CD4-positive, alpha-beta T cell treated with Interleukin-15 for 1 hour (primary cell): ENCODE results near the gene CACNG3.
"Not testable (repeated sequence)": the region's sequence is repeated elsewhere in the genome, so short reads cannot be mapped to it uniquely, and the experiment has no call there.

ENCODE experiments used
- DNase-seq: peaks from one replicate; pipeline ENCODE4 v3.0.0-alpha.2; 2020

Gene CACNG3

DNA sequence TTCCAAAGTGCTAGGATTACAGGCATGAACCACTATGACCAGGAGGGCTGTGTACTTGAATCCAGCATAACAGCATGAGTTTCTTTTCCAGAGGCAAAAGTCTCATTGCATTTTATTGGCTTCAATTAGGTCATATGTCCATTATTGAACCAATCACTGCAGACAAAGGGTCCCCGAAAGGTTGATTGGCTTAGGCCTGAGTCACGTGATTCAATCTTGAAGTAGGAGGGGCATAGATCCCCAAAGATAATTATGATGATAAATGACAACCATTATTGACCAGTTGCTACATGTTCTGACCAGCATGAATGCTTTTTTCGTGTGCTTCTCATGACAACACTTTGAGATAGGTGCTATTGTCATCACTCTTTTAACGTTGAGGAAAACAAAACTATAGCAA, 25.3 kb downstream of the CACNG3 start:
- DNase-seq, result no peak

DNA sequence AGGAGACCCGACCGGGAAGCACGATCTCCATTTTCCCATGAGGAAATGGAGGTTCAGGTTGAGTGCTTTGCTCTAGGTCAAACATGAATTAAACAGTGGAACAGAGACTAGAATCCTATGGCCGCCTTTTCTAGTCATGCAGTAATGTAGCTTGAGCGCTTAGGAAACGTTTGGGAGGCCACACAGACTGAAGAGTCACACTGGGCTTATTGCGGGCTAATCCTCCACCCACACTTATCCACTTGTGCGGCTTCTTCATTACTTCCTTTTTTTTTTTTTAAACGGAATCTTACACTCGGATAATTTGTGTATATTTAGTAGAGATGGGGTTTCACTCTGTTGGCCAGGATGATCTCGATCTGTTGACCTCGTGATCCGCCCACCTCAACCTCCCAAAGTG, 26.0 kb downstream of the CACNG3 start:
- no peak for DNase-seq

DNA sequence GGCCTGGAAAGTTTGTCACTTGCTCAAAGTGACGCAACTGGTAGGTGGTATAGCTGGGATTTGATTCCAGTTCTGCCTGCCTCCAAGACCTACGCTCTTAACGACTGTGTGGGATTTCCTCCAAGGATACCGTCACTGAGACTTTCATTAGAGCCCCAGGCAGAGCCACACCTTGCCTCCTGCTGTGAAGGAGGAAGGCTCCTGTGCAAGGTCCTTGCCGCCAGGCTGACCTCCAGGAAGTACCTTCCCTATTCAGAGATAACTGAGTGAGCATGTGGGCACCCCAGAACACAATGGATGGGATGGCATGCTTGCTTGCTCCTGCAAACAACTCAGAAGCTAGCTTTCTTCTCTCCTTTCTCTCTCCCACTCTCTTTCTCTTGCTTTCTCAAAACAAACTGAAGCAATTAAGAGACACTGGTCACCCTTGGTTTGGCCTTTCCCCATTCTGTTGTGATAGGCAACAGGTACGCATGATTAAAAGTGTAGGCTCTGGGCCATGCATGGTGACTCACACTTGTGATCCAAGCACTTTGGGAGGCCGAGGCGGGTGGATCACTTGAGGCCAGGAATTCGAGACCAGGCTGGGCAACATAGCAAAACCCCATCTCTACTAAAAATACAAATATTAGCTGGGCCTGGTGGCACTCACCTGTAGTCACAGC, 30.7 kb downstream of the CACNG3 start:
- DNase-seq, result no peak

DNA sequence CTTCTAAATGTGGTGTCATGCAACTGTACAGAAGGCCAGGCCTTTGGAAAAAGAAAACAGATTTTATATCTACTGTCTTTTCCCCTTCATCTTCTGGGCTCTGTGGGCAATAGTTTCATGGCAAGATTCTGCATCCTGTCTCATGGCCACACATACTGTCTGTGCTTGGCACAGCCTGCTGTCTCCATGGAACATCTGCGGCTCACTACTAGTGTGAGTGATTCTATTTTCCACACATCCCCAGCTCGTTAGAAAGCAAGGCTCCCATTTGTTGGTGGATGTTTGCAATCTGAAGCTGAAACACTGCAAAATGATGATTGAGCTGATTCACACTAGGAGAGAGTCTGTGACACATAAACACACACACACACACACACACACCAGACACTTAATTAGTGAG, 32.4 kb downstream of the CACNG3 start:
- no peak for DNase-seq

DNA sequence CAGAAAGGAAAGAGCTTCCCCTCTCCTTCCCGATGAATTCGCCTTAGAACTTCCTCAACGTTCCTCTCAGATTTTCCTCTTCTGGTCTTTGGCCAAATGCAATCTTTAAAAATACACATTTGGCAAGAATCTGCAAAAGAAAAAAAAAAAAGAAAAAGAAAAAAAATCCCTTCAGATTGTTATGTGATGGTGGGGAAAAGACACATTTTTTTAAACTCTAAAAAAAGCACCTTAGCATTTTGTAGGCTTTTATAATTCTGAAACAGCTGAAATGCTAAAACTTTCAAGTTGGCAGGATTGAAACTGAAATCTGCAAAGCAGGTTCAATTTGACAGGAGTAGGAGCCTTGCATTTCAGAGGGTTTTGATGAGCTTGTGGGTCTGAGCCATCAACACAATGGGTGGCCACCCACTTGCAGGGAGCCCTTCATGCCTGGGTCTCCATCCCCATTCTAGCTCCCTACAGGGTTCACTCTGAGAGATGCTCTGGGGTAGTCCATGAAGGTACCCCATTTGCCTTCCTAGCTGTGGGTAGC, 33.1 kb downstream of the CACNG3 start:
- no peak for DNase-seq

DNA sequence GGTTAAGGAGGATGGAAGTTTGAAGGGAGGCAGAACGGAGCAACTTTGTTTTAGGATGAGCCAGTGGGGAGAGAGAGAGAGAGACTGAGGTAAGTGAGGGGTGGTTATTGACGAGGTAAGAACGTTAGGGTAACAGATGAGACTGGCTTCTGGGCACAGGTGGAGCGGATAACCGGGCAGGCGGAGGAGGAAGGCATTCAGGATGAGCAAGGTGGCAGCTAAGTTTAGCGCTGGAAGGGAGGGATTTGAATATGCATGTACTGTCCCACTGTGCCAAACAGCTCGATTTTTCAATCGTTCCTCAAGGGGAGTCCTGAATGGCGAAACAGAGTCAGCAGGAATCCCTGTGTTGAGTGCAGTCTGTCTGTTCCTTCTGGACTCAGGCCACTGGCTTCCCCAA, 35.8 kb downstream of the CACNG3 start:
- DNase-seq, result no peak

DNA sequence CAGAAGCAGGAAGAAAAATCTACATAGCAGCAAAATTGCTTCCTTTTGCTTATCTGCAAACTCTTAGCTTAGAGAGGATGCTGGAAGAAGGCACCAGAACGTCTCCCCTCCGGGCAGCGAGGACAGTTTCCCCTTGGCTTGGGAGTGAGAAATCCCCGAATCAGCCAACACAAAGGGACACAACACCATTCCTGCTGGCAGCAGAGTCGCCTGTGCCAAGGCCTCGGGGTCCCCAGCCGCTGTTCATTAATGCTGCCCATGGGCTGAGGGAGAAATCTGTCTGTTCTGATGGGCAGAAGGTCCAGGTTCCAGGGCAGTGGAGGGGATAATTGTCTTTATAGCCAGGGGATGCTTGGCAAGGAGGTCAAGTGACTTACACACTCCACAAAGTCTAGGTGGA, 38.0 kb downstream of the CACNG3 start:
- no peak for DNase-seq

DNA sequence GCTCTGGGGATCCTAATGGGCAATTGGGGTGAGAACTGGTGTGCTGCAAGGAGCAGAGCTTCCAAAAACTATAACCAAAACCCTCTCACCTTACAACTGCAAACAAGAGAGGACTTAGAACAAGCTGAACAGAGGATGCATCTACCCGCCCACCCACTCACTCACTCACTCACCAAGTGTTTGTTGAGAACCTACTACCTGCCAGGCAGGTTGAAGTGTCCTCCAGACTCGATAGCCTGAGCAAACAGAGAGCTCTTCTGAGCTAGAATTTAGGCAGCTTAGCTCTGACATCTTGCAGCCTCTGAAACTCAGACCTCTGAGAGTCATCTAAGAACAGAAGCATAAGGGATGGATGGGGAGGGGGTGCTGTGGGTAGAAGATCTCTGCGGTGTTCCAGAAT, 41.2 kb downstream of the CACNG3 start:
- DNase-seq, result no peak

DNA sequence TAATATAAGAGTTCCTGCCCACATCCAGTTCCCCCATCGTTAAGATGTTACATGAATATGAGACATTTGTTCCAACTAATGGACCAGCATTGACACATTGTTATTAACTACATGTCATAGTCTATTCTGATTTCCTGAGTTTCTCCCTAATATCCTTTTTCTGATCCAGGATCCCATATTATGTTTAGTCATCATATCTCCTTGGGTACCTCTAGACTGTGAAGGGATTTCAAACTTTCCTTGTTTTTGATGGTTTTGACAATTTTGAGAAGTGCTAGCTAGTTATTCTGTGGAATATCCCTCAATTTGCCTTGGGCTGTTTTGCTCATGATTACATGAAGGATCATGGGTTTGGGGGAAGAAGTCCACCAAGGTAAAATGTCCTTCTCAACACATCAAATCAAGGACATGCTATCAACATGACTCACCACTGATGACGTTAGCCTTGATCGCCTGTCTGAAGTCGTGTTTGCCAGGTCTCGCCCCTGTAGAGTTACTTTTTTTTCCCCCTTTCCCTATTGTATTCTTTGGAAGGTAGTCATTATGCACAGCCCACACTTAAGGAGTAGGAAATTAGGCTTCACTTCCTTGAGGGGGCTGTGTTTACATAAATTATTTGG, 42.5 kb downstream of the CACNG3 start:
- no peak for DNase-seq

DNA sequence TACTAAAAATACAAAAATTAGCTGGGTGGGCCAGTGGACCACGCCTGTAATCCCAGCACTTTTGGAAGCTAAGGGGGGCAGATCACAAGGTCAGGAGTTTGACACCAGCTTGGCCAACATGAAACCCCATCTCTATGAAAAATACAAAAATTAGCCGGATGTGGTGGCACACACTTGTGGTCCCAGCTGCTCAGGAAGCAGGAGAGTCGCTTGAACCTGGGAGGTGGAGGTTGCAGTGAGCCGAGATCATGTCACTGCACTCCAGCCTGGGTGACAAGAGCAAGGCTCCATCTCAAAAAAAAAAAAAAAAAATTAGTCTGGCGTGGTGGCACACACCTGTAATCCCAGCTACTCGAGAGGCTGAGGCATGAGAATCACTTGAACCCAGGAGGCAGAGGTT, 44.6 kb downstream of the CACNG3 start:
- not testable (repeated sequence) for DNase-seq

DNA sequence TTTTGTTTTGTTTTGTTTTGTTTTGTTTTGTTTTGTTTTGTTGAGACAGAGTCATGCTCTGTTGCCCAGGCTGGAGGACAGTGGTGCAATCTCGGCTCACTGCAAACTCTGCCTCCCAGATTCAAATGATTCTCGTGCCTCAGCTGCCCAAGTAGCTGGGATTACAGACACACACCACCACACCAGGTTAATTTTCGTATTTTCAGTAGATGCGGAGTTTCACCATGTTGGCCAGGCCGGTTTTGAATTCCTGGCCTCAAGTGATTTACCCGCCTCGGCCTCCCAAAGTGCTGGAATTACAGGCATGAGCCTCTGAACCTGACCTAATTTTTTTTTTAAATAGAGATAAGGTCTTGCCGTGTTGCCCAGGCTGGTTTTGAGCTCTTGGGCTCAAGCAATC, 46.5 kb downstream of the CACNG3 start:
- no peak for DNase-seq

DNA sequence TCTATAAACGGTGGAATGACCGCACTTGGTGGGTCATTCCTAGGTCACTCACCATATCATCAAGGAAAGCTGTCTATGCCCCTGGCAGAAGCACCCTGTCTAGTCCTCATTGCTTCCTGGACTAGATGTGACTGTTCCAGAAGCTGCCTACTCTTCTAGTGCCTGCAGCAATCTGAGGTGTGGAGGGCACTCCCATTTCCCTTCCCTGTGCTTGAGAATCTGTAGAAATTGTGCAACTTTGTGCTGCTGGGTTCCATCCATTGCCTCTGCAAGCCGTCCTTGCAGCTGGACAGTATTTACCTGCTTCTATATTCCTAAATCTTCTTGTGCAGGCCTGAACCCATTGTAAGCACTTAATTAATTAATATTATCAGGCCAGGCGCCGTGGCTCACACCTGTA, 52.1 kb downstream of the CACNG3 start:
- DNase-seq, result no peak

DNA sequence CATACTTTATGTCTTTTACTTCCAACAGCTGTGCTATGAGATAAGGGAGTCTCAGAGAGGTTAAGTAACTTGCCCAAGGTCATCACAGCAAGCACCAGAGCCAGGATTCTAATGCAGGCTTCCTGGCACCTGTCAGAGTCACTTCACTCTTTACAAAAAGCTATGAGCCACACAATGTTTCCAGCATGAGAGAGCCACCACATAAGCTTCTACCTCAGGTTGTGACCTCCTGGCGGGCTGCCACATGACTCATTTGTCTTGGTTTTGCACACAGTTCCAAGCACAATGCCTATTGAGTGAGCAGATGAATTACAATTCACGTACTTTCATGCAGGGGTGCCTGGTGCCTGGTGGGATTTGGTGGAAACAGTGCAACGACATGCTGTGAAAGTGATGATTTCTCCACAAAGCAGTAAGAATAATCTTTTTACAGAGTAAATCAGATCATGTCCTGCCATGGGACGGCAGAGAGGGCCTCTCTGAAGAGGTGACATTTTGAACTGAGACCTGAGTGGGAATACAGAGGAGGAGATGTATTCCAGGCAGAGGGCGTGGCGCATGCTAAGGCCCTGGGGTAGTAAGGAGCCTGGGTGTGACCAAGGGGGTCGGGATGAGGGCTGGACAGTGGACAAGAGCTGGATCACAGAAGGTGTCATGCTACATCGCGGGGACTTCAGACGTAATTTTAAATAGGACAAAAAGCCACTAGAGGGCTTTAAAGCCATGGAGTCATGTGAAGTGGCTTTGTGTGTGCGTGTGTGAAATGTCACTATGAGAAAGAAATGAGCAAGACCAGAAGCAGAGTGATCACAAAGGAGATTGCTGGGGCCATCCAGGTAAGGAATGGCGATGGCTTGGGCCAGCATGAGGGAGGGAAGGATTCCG, 53.4 kb downstream of the CACNG3 start:
- no peak for DNase-seq

DNA sequence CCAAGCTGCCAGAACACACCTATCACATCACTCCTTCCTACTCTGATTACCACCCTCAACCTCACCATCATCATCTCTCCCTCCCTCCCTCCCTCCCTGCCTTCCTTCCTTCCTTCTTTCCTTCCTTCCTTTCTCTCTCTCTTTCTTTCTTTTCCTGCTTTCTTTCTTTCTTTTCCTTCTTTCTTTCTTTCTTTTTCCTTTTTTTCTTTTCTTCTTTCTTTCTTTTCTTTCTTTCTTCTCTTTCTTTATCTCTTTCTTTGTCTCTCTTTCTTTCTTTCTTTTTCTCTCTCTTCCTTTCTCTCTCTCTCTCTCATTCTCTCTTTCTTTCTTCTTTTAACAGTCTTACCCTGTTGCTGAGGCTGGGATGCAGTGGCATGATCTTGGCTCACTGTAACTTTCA, 59.2 kb downstream of the CACNG3 start:
- DNase-seq, result no peak

DNA sequence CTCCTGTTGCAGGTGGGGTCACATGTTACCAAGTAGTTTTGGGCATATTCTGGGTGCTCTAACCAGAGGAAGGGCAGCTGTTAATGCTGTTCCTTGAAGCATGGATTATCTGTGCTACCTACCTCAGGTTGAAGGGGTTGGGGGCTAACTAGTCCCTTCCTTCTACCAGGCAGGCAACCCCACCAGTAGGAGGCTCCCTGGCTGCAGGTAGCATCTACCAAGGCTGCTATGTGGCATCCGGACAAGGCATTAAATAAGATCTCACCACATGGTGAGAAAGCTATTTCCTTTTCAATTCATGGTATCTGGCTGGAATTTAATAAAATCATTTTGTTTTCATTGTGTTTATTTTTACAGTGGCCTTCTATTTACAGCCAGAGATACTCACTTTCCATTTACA, 62.5 kb downstream of the CACNG3 start:
- DNase-seq, result no peak

DNA sequence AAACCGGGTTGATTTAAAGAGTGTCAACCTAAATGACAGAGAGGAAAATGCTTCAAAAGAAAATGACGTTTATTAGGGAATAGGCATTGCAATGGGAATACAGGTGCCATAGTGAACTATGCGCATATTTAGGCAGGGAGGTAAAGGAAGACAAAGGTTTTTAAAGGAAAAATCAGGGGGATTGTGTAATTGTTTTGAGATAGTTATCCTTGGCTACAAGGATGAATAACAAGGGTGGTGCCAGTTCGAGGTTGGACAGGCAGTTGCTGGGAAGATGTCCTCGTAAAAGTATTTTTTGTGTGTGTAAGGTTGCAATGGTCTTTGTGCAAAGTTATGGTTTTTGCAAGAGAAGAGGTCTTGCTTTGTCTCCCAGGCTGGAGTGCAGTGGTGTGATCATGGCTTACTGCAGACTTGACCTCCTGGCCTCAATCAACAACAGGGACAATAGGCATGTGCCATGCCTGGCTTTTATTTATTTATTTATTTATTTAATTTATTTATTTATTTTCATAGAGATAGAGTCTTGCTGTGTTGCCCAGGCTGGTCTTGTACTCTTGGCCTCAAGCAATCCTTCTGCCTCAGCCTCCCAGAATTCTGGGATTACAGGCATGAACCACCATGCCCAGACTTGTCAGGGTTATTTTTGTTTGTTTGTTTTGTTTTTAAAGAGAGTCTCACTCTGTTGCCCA, 63.1 kb downstream of the CACNG3 start:
- DNase-seq, result no peak

DNA sequence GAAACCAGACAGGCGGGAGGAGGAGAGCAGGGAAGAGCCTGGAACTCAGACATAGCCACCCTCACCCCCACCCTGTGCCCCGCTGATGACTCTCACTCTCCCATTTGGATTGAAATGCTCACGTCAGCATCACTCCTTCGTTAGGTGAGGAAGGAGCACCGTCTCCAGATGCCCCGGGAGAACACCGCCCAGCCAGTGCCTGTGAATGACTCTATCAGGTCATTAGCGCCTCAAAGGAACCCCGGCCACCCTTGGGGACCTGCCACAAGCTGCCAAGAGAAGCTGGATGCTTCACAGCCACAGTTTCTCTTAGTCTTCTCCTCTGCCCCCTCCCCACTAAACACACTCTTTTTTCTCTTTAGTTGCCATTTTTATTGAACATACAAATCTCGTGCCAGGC, 66.0 kb downstream of the CACNG3 start:
- no peak for DNase-seq

DNA sequence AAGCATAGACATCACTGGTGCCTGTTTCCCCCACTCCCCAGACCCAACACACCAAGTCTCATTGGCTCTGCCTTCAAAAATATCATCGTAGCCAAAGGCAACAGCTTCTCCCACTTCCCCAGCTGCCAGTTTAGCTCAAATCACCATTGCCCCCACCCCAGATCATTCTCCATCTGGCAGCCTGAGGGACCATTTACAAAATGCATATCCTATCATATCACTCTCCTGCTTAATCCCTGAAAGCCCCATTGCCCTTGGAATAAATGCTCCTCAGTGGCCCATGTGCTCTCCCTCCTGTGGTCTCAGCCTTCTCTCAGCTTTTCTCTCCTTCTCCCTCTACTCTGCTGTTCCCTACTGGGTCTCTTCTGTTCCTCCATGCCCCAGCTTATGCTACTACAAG, 68.3 kb downstream of the CACNG3 start:
- no peak for DNase-seq

DNA sequence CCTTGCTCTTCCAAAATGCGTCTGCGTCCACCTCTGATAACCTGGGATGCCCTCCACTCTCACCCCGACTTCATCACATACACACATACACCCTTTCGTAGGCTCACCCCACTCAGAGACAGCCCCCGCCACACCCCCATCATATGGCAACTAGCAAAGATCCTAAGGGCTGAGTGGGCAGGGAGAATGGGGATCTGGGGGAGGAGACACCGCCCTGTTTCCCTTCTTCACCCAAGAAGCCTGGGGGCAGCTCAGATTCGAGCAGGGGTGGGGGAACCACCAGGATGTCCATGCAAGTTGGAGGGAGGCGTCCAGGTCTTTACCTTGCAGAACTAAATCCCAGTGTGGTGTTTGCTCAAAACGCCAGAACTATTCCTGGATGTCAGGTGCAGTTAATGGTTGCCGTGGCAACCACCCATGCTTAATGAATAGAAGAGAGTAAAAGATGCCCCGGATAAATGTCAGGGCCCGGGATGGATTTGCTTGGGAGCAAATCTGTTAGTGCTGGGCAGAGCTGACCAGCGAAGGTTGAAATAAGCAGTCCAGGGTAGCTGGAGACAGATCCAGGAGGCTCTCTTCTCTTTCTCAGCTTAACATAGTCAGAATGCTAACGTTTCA, 72.8 kb downstream of the CACNG3 start:
- no peak for DNase-seq

DNA sequence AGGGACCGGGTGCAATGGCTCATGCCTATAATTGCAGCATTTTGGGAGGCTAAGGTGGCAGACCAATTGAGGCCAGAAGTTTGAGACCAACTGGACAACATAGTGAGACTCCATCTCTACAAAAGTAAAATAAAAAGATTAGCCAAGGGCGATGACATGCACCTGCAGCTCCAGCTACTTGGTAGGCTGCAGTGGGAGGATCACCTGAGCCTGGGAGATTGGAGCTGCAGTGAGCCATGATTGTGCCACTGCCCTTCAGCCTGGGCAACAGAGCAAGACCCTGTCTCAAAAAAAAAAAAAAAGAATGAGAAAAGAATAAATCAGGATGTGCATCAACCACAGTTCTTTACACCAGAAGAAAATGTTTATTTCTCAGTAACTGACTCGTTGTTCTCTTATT, 76.0 kb downstream of the CACNG3 start:
- DNase-seq, result no peak

DNA sequence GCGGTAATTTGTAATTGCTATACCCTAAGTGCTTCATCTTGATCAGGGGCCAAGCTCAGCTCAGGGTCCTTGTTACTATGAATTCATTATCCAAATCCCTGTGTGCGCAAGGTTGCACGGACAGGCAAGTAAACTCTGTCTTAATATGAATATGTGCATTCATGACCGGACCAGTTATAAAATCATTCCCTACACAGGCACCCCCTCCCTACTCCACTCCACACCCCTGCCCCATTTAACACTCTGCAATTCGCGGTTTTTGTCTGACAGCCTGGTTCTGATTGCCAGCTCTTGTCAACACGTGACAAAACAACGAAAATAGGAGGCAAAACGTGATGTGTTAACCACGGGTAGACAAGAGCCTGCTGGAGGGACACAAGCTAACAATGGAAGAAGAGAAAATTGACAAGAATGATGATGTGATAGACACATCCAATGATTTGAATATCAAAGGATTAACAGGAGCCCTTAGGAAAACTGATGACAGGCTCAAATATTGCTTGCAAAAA, 76.5 kb downstream of the CACNG3 start:
- DNase-seq, result no peak

DNA sequence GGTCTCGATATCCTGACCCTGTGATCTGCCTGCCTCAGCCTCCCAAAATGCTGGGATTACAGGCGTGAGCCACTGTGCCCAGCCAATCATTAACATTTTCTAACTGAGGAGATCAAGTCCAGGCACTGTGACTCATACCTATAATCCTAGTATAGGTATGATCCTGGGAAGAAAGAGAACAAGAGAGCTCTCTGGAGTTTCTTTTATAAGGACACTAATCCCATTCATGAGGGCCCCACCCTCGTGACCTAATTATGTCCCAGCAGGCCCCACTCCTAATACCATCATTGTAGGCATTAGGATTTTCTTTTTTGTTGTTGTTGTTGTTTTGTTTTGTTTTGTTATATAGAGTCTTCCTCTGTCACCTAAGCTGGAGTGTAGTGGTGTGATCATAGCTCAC, 80.4 kb downstream of the CACNG3 start:
- no peak for DNase-seq

DNA sequence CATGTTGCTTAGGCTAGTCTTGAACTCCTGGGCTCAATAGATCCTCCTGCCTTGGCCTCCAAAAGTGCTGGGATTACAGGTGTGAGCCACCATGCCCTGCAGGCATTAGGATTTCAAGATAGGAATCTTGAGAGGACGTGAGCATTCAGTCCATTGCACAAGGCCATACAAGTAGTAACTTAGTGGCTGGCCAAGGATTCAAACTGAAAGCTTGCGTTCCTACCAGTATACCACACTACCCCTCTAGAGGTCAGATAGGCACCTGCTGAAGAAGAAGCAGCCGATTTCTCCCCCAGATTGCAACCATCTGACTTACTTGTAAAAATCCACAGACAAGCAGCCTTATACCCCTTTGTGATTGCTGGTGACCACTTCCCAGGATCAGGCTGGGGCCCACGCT, 80.9 kb downstream of the CACNG3 start:
- DNase-seq, result no peak
